ENCODE measurements around the gene ATP1A3. TPM values are rescaled to one million over a fixed set of nuclear protein-coding genes. Genes with fewer than 3 reads are reported as not detected.
"Not testable (repeated sequence)": the region's sequence is repeated elsewhere in the genome, so short reads cannot be mapped to it uniquely, and the experiment has no call there.

ATP1A3 gene
- 0.95 and 0.98 TPM in 2 replicates for total RNA-seq

GRCh38 chr19:41993612-41994483 is at the start of gene ATP1A3:
Gene ATP1A3, minus strand, starts transcription at chr19:41994230. Its CDS starts 154 bp downstream, at chr19:41994076.
- intact Hi-C loops (cut with micrococcal nuclease): loop anchor here (1.0 kb wide), 2 partner anchors 35 to 134 kb away; partner anchors contain the start of genes RABAC1 and RPS19

GRCh38 chr19:42042455-42043170 is 48.6 kb upstream of the ATP1A3 start:
- intact Hi-C loops (cut with micrococcal nuclease): no loop called here

GRCh38 chr19:42040491-42040890 is 46.5 kb upstream of the ATP1A3 start:
- intact Hi-C loops (cut with micrococcal nuclease): not testable (repeated sequence)

GRCh38 chr19:42040031-42040430 is 46.0 kb upstream of the ATP1A3 start:
- intact Hi-C loops (cut with micrococcal nuclease): no loop called here

GRCh38 chr19:42038666-42039065 is 44.6 kb upstream of the ATP1A3 start:
- intact Hi-C loops (cut with micrococcal nuclease): no loop called here

- intact Hi-C loops (cut with micrococcal nuclease): no loop called here
These were observed 43.6 kb upstream of the ATP1A3 start for GRCh38 chr19:42037649-42038048.

- intact Hi-C loops (cut with micrococcal nuclease): loop anchor here (1.0 to 5.0 kb wide), 4 partner anchors 38 to 178 kb away; partner anchors contain the start of genes RABAC1 and ZNF574
These were observed 40.8 kb upstream of the ATP1A3 start for GRCh38 chr19:42034640-42035391.

- intact Hi-C loops (cut with micrococcal nuclease): loop anchor here (5.0 kb wide), 1 partner anchor 176 kb away; no protein-coding TSS in a partner anchor
These were observed 39.4 kb upstream of the ATP1A3 start for GRCh38 chr19:42033413-42033812.

GRCh38 chr19:42032431-42032830 is 38.4 kb upstream of the ATP1A3 start:
- intact Hi-C loops (cut with micrococcal nuclease): loop anchor here (5.0 kb wide), 1 partner anchor 175 kb away; no protein-coding TSS in a partner anchor

GRCh38 chr19:42030645-42031440 is 36.8 kb upstream of the ATP1A3 start:
- intact Hi-C loops (cut with micrococcal nuclease): loop anchor here (5.0 kb wide), 1 partner anchor 174 kb away; no protein-coding TSS in a partner anchor

- intact Hi-C loops (cut with micrococcal nuclease): no loop called here
These were observed 34.5 kb upstream of the ATP1A3 start for GRCh38 chr19:42028304-42029216.

- intact Hi-C loops (cut with micrococcal nuclease): no loop called here
These were observed 30.6 kb upstream of the ATP1A3 start for GRCh38 chr19:42024622-42025111.

GRCh38 chr19:42023943-42024260 is 29.9 kb upstream of the ATP1A3 start:
- intact Hi-C loops (cut with micrococcal nuclease): loop anchor here (1.0 kb wide), 1 partner anchor 65 kb away; the partner anchor contains the start of gene RABAC1

- intact Hi-C loops (cut with micrococcal nuclease): loop anchor here (1.0 kb wide), 1 partner anchor 64 kb away; the partner anchor contains the start of gene RABAC1
These were observed 29.3 kb upstream of the ATP1A3 start for GRCh38 chr19:42023121-42023942.

GRCh38 chr19:42022616-42023015 is 28.6 kb upstream of the ATP1A3 start:
- intact Hi-C loops (cut with micrococcal nuclease): loop anchor here (1.0 kb wide), 1 partner anchor 63 kb away; the partner anchor contains the start of gene RABAC1

- intact Hi-C loops (cut with micrococcal nuclease): no loop called here
These were observed 27.2 kb upstream of the ATP1A3 start for GRCh38 chr19:42021185-42021584.

- intact Hi-C loops (cut with micrococcal nuclease): no loop called here
These were observed 24.6 kb upstream of the ATP1A3 start for GRCh38 chr19:42018503-42019193.

- intact Hi-C loops (cut with micrococcal nuclease): no loop called here
These were observed 23.0 kb upstream of the ATP1A3 start for GRCh38 chr19:42017040-42017439.
